ENCODE results near the gene FBXL7. TPM values are rescaled to one million over a fixed set of nuclear protein-coding genes. Genes with fewer than 3 reads are reported as not detected.

Gene FBXL7
- total and polyA plus RNA-seq, 2 donors (not counting 1 experiment from before 2014, with no cell fraction given) = not detected

DNA sequence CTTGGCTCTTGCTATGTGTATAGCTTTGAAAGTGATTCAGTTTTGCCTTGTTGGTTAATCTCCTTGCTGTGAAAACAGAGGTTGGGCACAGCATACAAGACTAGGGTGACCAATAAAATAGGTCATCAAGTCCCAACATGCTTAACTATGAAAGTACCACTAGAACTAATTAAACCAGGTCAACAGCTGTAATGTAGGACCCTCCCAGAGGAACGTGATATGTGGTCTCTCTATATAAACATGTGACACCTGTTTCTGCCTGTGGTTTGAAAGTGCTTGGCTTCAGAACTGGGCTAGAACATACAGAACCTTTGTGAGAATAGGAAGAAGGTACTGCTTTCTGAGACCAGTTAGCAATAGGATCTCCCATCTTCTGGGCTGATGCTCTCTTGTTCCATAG, 297.1 kb downstream of the FBXL7 start:
- Histone ChIP-seq H3K4me1 (ENCODE audit: control insufficient read depth in 2 of 2, insufficient read depth in 2 of 2, low read length in 2 of 2) (no peaks in the 10 kb centered on the region), H3K27ac (ENCODE audit: low read length in 2 of 2) (no peak overlapping the region), H3K4me3 (ENCODE audit: control extremely low read depth in 1 of 5, extremely low read depth in 1 of 5, insufficient read depth in 1 of 5, low read depth in 2 of 5, low read length in 4 of 5) (no peak overlapping the region), H3K27me3 (replicated peaks in 1 of 4; ENCODE audit: control extremely low read depth in 1 of 4, control insufficient read depth in 3 of 4, insufficient read depth in 4 of 4, low read length in 3 of 4) (no peaks in the 10 kb centered on the region), H3K36me3 (replicated peaks in 1 of 2; ENCODE audit: control extremely low read depth in 1 of 2, control insufficient read depth in 1 of 2, extremely low read depth in 1 of 2, insufficient read depth in 2 of 2, low read length in 1 of 2) (no peaks in the 10 kb centered on the region), H3K4me2 (replicated peaks; ENCODE audit: low read depth, low read length, poor library complexity, severe bottlenecking) (no peak overlapping the region), H3K9ac (ENCODE audit: low read length) (no peak overlapping the region), H4K20me1 (ENCODE audit: control insufficient read depth, insufficient read depth, low read length, poor library complexity, severe bottlenecking) (no peaks in the 10 kb centered on the region), H2AFZ (ENCODE audit: insufficient read depth, low read depth, low read length, poor library complexity, severe bottlenecking) (no peak overlapping the region), H3K79me2 (ENCODE audit: control insufficient read depth, insufficient read depth, low read length) (no peaks in the 10 kb centered on the region), H3K9me3 (ENCODE audit: control extremely low read depth in 1 of 3, control insufficient read depth in 2 of 3, insufficient read depth in 1 of 3, low read length in 2 of 3) (no peaks in the 10 kb centered on the region)
- Mint-ChIP-seq H3K27me3 (no peaks in the 10 kb centered on the region), H3K4me1 (no peaks in the 10 kb centered on the region), H3K4me3 (no peak overlapping the region), H3K27ac (no peak overlapping the region), H3K9me3 (ENCODE audit: insufficient read depth) (no peaks in the 10 kb centered on the region)
- no CpG with 5 or more reads among the region's 1 CpG for WGBS (ENCODE audit: insufficient coverage)
- TF ChIP-seq, protein P1, sequence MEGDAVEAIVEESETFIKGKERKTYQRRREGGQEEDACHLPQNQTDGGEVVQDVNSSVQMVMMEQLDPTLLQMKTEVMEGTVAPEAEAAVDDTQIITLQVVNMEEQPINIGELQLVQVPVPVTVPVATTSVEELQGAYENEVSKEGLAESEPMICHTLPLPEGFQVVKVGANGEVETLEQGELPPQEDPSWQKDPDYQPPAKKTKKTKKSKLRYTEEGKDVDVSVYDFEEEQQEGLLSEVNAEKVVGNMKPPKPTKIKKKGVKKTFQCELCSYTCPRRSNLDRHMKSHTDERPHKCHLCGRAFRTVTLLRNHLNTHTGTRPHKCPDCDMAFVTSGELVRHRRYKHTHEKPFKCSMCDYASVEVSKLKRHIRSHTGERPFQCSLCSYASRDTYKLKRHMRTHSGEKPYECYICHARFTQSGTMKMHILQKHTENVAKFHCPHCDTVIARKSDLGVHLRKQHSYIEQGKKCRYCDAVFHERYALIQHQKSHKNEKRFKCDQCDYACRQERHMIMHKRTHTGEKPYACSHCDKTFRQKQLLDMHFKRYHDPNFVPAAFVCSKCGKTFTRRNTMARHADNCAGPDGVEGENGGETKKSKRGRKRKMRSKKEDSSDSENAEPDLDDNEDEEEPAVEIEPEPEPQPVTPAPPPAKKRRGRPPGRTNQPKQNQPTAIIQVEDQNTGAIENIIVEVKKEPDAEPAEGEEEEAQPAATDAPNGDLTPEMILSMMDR (IDR thresholded peaks at IDR 0.05) = no peak
- TF ChIP-seq EZH2 (IDR thresholded peaks at IDR 0.05; ENCODE audit: borderline replicate concordance, insufficient read depth, low read depth, low read length, poor library complexity, severe bottlenecking) = no peak
- ATAC-seq (ENCODE audit: low read depth) (no peak), DNase-seq (no peak)
- POLR2A ChIA-PET = no interaction called here
- CTCF ChIA-PET = no interaction called here
- intact Hi-C loops (cut with micrococcal nuclease) = no loop called here

DNA sequence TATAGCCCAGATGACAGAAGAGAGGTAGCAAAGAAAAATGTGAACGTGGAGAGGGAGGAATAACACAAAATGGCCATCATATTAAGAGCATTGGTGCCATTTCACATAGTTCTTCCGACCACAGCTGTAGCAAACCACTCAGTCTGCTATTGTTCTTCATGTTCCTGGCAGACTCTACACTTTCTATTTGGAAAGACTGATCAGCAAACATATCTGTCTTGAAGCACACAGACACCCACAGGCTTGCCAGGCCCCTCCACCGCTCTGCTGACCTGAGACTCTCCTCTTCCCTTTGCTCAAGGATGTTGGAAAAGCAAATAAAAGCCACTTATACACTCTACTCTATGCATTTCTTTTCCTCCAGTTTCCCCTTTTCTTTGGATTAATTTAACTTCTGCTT, 298.0 kb downstream of the FBXL7 start:
- WGBS (ENCODE audit: insufficient coverage) = 47% methylated on average over 2 of the region's 3 CpGs
- H3K4me1 Mint-ChIP-seq = no peaks in the 10 kb centered on the region
- intact Hi-C loops (cut with micrococcal nuclease) = no loop called here
- no peak overlapping the region for H3K27ac Mint-ChIP-seq
- no peak for TF ChIP-seq EZH2 (IDR thresholded peaks at IDR 0.05; ENCODE audit: borderline replicate concordance, insufficient read depth, low read depth, low read length, poor library complexity, severe bottlenecking)
- TF ChIP-seq, protein P1 (IDR thresholded peaks at IDR 0.05) = no peak
- Histone ChIP-seq H3K79me2 (ENCODE audit: control insufficient read depth, insufficient read depth, low read length) (no peaks in the 10 kb centered on the region), H2AFZ (ENCODE audit: insufficient read depth, low read depth, low read length, poor library complexity, severe bottlenecking) (no peak overlapping the region), H4K20me1 (ENCODE audit: control insufficient read depth, insufficient read depth, low read length, poor library complexity, severe bottlenecking) (no peaks in the 10 kb centered on the region), H3K4me2 (replicated peaks; ENCODE audit: low read depth, low read length, poor library complexity, severe bottlenecking) (no peak overlapping the region), H3K4me3 (ENCODE audit: control extremely low read depth in 1 of 5, extremely low read depth in 1 of 5, insufficient read depth in 1 of 5, low read depth in 2 of 5, low read length in 4 of 5) (no peak overlapping the region), H3K9me3 (ENCODE audit: control extremely low read depth in 1 of 3, control insufficient read depth in 2 of 3, insufficient read depth in 1 of 3, low read length in 2 of 3) (no peaks in the 10 kb centered on the region), H3K27me3 (replicated peaks in 1 of 4; ENCODE audit: control extremely low read depth in 1 of 4, control insufficient read depth in 3 of 4, insufficient read depth in 4 of 4, low read length in 3 of 4) (no peaks in the 10 kb centered on the region), H3K4me1 (ENCODE audit: control insufficient read depth in 2 of 2, insufficient read depth in 2 of 2, low read length in 2 of 2) (no peaks in the 10 kb centered on the region), H3K36me3 (replicated peaks in 1 of 2; ENCODE audit: control extremely low read depth in 1 of 2, control insufficient read depth in 1 of 2, extremely low read depth in 1 of 2, insufficient read depth in 2 of 2, low read length in 1 of 2) (no peaks in the 10 kb centered on the region), H3K9ac (ENCODE audit: low read length) (no peak overlapping the region), H3K27ac (ENCODE audit: low read length in 2 of 2) (no peak overlapping the region)
- no peaks in the 10 kb centered on the region for H3K9me3 Mint-ChIP-seq (ENCODE audit: insufficient read depth)
- ATAC-seq (ENCODE audit: low read depth) (no peak), DNase-seq (no peak)
- POLR2A ChIA-PET = no interaction called here
- H3K27me3 Mint-ChIP-seq = no peaks in the 10 kb centered on the region
- H3K4me3 Mint-ChIP-seq = no peak overlapping the region
- CTCF ChIA-PET = no interaction called here

Data from B cell (primary cell).